HEK293 (cell line): ENCODE results near the gene MGA.

Experiments used
- CTCF ChIA-PET: fragments of 350-600 bp; formaldehyde crosslinking; extraction: SDS; loops from one replicate; lab custom pipeline; 2021; ENCODE audit warnings: antibody characterized with exemption; lab: Yijun Ruan, JAX
- POLR2A ChIA-PET: fragments of 300-600 bp; formaldehyde crosslinking; extraction: SDS; loops from one replicate; lab custom pipeline; 2020; ENCODE audit warnings: antibody characterized with exemption, inconsistent platforms; lab: Yijun Ruan, JAX
- H3K27ac ChIP-seq: fragments of 200-500 bp; sonication (Bioruptor generic); 2 replicates; pipeline ENCODE4 v1.5.1; 2014; ENCODE audit warnings: low read depth, low read length, control low read depth, inconsistent platforms; ENCODE audit errors: extremely low read depth
- H3K36me3 ChIP-seq, 2 experiments: fragments of 200-500 bp in 1 of 2; sonication (Bioruptor generic) in 1 of 2; 1 replicate in 1 of 2; 2 replicates in 1 of 2; pipeline ENCODE4 v1.5.1; 2014 to 2017; ENCODE audit warnings: inconsistent platforms in 2 of 2, low read length in 2 of 2; ENCODE audit not compliant: control insufficient read depth in 2 of 2, insufficient read depth in 1 of 2
- H3K4me1 ChIP-seq: fragments of 200-500 bp; sonication (Bioruptor generic); 2 replicates; pipeline ENCODE4 v1.5.1; 2014; ENCODE audit warnings: mild to moderate bottlenecking, low read length, inconsistent platforms; ENCODE audit not compliant: control insufficient read depth, insufficient read depth
- H3K4me3 ChIP-seq: 2 replicates; pipeline ENCODE4 v1.5.1; 2011; ENCODE audit warnings: low read depth, mild to moderate bottlenecking, control low read depth, low read length, moderate library complexity
- H3K9me3 ChIP-seq: fragments of 200-500 bp; sonication (Bioruptor generic); 2 replicates; pipeline ENCODE4 v1.5.1; 2014; ENCODE audit warnings: low read depth, low read length, inconsistent platforms; ENCODE audit not compliant: control insufficient read depth, insufficient read depth
- HIC1 ChIP-seq: fragments of 450-650 bp; formaldehyde crosslinking; IDR thresholded peaks from 2 replicates; pipeline ENCODE4 v1.5.1; 2016; ENCODE audit warnings: missing biosample characterization, missing genetic modification characterization
- IKZF3 ChIP-seq: fragments of 450-650 bp; IDR thresholded peaks from 2 replicates; pipeline ENCODE4 v1.5.0; 2018; ENCODE audit warnings: missing biosample characterization, mild to moderate bottlenecking, missing genetic modification characterization, moderate library complexity
- REST ChIP-seq: fragments of 450-650 bp; formaldehyde crosslinking; IDR thresholded peaks from 2 replicates; pipeline ENCODE4 v1.5.1; 2016; ENCODE audit warnings: missing biosample characterization, missing genetic modification characterization
- SCRT1 ChIP-seq: fragments of 450-650 bp; formaldehyde crosslinking; IDR thresholded peaks from 2 replicates; pipeline ENCODE4 v1.5.1; 2016; ENCODE audit warnings: missing biosample characterization, missing genetic modification characterization, borderline replicate concordance
- SP3 ChIP-seq: fragments of 450-650 bp; formaldehyde crosslinking; IDR thresholded peaks from 2 replicates; pipeline ENCODE4 v1.5.1; 2016; ENCODE audit warnings: missing biosample characterization, missing genetic modification characterization
- TSHZ1 ChIP-seq: fragments of 450-650 bp; formaldehyde crosslinking; IDR thresholded peaks from 2 replicates; pipeline ENCODE4 v1.5.1; 2016; ENCODE audit warnings: missing biosample characterization, missing genetic modification characterization, borderline replicate concordance
- ZBTB20 ChIP-seq: fragments of 450-650 bp; formaldehyde crosslinking; IDR thresholded peaks from 2 replicates; pipeline ENCODE4 v1.5.1; 2016; ENCODE audit warnings: missing biosample characterization, missing genetic modification characterization
- ZBTB7A ChIP-seq: fragments of 450-650 bp; formaldehyde crosslinking; IDR thresholded peaks from 2 replicates; pipeline ENCODE4 v1.5.1; 2016; ENCODE audit warnings: low read depth, missing biosample characterization, missing genetic modification characterization
- ZNF138 ChIP-seq: fragments of 450-650 bp; formaldehyde crosslinking; IDR thresholded peaks from 2 replicates; pipeline ENCODE4 v1.5.1; 2016; ENCODE audit warnings: missing biosample characterization, missing genetic modification characterization, borderline replicate concordance
- ZNF140 ChIP-seq: fragments of 450-650 bp; formaldehyde crosslinking; IDR thresholded peaks from 2 replicates; pipeline ENCODE4 v1.5.1; 2016; ENCODE audit warnings: missing biosample characterization, missing genetic modification characterization
- ZNF335 ChIP-seq: fragments of 450-650 bp; formaldehyde crosslinking; conservative IDR thresholded peaks from 2 replicates; pipeline ENCODE4 v1.5.1; 2016; ENCODE audit warnings: missing biosample characterization, missing genetic modification characterization
- ZNF394 ChIP-seq: fragments of 450-650 bp; formaldehyde crosslinking; IDR thresholded peaks from 2 replicates; pipeline ENCODE4 v1.5.1; 2016; ENCODE audit warnings: missing biosample characterization, missing genetic modification characterization, mild to moderate bottlenecking, moderate library complexity, borderline replicate concordance
- ZNF404 ChIP-seq: fragments of 450-650 bp; formaldehyde crosslinking; IDR thresholded peaks from 2 replicates; pipeline ENCODE4 v1.5.1; 2017; ENCODE audit warnings: missing biosample characterization, missing genetic modification characterization
- ZNF449 ChIP-seq: fragments of 450-650 bp; formaldehyde crosslinking; IDR thresholded peaks from 2 replicates; pipeline ENCODE4 v1.5.1; 2017; ENCODE audit warnings: missing biosample characterization, mild to moderate bottlenecking, missing genetic modification characterization, moderate library complexity
- ZNF518A ChIP-seq: fragments of 450-650 bp; formaldehyde crosslinking; conservative IDR thresholded peaks from 2 replicates; pipeline ENCODE4 v1.5.1; 2016; ENCODE audit warnings: low read depth, missing biosample characterization, missing genetic modification characterization
- ZNF561 ChIP-seq: fragments of 450-650 bp; IDR thresholded peaks from 2 replicates; pipeline ENCODE4 v1.5.1; 2018; ENCODE audit warnings: missing biosample characterization, missing genetic modification characterization, borderline replicate concordance
- ZNF585B ChIP-seq: fragments of 450-650 bp; formaldehyde crosslinking; IDR thresholded peaks from 2 replicates; pipeline ENCODE4 v1.5.1; 2016; ENCODE audit warnings: missing biosample characterization, missing genetic modification characterization
- ZNF624 ChIP-seq: fragments of 450-650 bp; formaldehyde crosslinking; IDR thresholded peaks from 2 replicates; pipeline ENCODE4 v1.5.1; 2017; ENCODE audit warnings: missing biosample characterization, missing genetic modification characterization
- ZNF626 ChIP-seq: fragments of 450-650 bp; sonication (Bioruptor Pico); formaldehyde crosslinking; IDR thresholded peaks from 2 replicates; pipeline ENCODE4 v1.5.1; 2018; ENCODE audit warnings: missing biosample characterization, missing genetic modification characterization, inconsistent platforms
- ZNF629 ChIP-seq: fragments of 450-650 bp; formaldehyde crosslinking; IDR thresholded peaks from 2 replicates; pipeline ENCODE4 v1.5.1; 2017; ENCODE audit warnings: missing biosample characterization, missing genetic modification characterization
- ZNF664 ChIP-seq: fragments of 450-650 bp; formaldehyde crosslinking; IDR thresholded peaks from 2 replicates; pipeline ENCODE4 v1.5.1; 2016; ENCODE audit warnings: missing biosample characterization, missing genetic modification characterization
- ZNF777 ChIP-seq: fragments of 450-650 bp; formaldehyde crosslinking; IDR thresholded peaks from 2 replicates; pipeline ENCODE4 v1.5.1; 2017; ENCODE audit warnings: missing biosample characterization, missing genetic modification characterization, borderline replicate concordance

MGA gene

GRCh38 chr15:41634072-41634626, 26.1 kb upstream of the MGA start:
- CTCF ChIA-PET = interaction anchor here (1.0 to 1.3 kb wide), 2 partner anchors 36 to 76 kb away, joined by 3 to 5 read pairs; no protein-coding TSS in a partner anchor
- POLR2A ChIA-PET = no interaction called here
- Histone ChIP-seq H3K27ac (no peak overlapping the region), H3K4me3 (no peak overlapping the region), H3K9me3 (no peaks in the 10 kb centered on the region), H3K4me1 (peaks cover 29% of the 10 kb centered on the region), H3K36me3 (no peaks in the 10 kb centered on the region)
- TF ChIP-seq ZNF561 (tag by site-specific recombination) (no peak), ZNF664 (tag by site-specific recombination) (peak; percentile 75; the same call in 1 of the 2 replicates), ZNF626 (no peak), ZNF624 (tag by site-specific recombination) (no peak), ZNF449 (tag by site-specific recombination) (no peak), ZNF138 (no peak), ZBTB7A (tag by site-specific recombination) (no peak), TSHZ1 (tag by site-specific recombination) (no peak), ZNF335 (tag by site-specific recombination) (no peak), ZNF394 (tag by site-specific recombination) (no peak), IKZF3 (tag by site-specific recombination) (no peak), SP3 (peak; percentile 14; the same call in 1 of the 2 replicates), SCRT1 (no peak), ZNF629 (peak; percentile 21; the same call in 1 of the 2 replicates), ZNF518A (no peak), ZBTB20 (tag by site-specific recombination) (no peak), ZNF404 (tag by site-specific recombination) (no peak), ZNF140 (tag by site-specific recombination) (no peak), ZNF585B (tag by site-specific recombination) (no peak), HIC1 (tag by site-specific recombination) (no peak), REST (tag by site-specific recombination) (no peak), ZNF777 (tag by site-specific recombination) (no peak)
